HG03025 (cell line): ENCODE results near the gene CYP26C1.

Experiments used
- ATAC-seq: cut with Tn5 transposase; IDR thresholded peaks from one replicate; pipeline ENCODE4 v1.9.1; 2021; ENCODE audit warnings: mild to moderate bottlenecking, moderate library complexity; ENCODE audit not compliant: unreplicated experiment, low FRiP score

Gene CYP26C1

GRCh38 chr10:93063977-93064660, 3.5 kb downstream of the CYP26C1 start:
- no peak for ATAC-seq

- ATAC-seq, result no peak
These were observed 4.5 kb downstream of the CYP26C1 start for GRCh38 chr10:93064874-93065660.

DNA sequence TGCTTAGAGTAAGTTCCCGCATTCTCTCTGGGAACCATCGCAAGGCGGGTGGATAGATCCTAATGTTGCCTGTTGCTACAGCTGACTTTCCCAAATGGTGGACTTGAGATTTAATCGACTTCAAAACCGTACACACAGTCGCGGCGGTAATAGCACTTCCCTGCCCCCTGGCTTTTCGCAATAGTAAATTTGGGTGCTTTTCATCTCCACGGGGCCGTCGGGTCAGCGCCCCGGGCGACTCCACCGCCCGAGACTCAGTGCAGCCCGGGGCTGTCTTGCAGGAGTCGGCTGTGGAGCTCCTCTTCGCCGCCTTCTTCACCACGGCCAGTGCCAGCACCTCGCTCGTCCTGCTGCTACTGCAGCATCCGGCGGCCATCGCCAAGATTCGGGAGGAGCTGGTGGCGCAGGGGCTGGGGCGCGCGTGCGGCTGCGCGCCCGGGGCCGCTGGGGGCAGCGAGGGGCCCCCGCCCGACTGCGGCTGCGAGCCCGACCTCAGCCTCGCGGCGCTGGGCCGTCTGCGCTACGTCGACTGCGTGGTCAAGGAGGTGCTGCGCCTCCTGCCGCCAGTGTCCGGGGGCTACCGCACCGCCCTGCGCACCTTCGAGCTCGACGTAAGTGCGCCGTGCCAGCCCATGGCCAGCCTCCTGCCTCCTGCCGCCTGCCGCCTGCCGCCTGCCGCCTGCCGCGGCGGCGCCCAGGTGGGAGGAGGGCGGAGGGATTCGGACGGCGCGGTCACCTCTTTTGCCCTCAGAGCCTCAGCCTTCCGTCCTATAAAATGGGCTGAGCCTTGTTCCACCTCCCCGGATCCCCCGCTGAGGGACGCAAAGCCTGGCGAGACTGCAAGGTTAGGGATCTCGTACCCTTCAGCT, 5.3 kb downstream of the CYP26C1 start:
- no peak for ATAC-seq

- no peak for ATAC-seq
These were observed 5.9 kb downstream of the CYP26C1 start for GRCh38 chr10:93066544-93066913.

GRCh38 chr10:93067443-93068365, 7.1 kb downstream of the CYP26C1 start:
- no peak for ATAC-seq

DNA sequence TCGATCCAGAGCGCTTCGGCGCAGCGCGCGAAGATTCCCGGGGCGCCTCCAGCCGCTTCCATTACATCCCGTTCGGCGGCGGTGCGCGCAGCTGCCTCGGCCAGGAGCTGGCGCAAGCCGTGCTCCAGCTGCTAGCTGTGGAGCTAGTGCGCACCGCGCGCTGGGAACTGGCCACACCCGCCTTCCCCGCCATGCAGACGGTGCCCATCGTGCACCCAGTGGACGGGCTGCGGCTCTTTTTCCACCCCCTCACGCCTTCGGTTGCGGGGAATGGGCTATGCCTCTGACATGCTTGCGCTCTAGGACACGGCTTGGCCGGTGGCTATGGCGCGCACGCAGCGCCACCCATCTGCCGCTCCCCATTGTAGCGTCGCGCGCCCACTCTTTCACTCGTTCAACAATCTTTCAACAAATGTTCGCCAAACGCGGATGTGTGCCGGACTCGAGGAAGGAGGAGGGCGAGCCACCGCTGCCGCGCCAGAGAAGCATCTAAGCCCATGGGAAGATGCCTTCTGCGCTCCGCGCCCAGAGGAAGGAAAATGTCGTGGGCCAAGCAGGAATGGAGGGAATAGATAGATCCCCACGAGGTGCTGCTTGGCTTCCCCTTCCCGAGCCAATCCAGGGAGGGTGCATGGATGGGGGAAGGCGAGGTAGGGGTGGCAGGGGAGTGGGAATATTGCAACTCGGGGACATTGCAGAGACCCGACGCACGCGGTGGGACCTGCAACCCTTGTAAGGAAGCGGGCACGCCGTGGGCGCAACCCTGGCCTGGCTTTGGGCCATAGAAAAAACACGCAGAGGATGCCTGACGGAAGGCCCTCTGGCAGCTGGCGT, 8.0 kb downstream of the CYP26C1 start:
- no peak for ATAC-seq

DNA sequence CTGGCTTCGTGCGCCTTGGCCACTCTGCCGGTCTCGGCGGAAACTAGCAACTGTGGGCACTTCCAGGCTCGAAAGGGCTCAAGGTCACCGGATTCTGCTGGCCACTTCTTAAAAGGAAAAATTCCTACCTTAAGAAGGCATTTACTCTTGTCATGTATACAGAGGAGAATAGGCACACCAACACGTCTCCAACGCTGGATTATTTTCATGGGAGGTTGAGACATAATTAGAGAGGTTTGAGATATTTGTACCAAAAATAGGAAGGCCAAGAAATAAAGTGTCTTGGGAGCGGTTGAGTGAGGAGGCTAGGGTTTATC, 8.6 kb downstream of the CYP26C1 start:
- no peak for ATAC-seq

GRCh38 chr10:93070378-93071176, 10.0 kb downstream of the CYP26C1 start:
- no peak for ATAC-seq

DNA sequence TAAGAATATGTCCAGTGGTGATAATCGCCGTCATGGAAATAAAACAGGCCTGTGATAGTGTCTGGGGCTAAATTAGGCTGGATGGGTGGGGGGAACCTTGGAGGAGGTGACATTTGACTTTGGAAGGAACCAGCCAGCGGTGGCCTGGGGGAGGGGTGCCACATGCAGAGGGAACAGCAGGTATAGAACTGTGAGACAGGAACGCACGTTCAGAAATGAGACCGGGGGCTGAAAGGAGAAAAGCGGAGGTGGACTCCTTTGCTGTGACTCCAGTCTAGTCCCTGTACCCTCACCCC, 10.5 kb downstream of the CYP26C1 start:
- ATAC-seq, result no peak

DNA sequence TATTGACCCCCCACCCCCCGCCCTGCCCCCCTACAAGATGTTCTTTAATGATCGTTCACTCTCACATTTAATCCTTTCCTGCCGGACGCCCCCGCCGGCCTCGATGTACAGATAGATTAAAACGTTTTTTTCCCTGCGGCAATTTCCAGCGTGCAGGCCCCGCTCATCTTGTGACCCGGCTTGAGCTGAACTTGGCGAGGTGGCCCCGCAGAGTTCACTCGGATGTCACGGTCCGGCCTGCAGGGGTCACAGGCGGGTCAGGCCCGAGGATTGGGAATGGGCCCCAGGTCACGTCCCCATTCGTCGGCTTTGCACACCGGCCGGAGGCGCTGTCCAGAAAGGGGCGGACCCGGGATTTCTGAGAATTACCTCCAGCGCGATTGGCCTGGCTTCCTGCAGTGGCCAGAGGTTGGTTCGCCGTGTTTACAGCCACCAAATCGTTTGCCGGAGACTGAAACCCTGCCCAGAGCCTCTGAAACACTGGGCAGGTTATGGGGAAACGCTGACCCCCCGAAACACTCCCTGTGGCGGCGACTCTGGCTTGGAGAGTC, 11.2 kb downstream of the CYP26C1 start:
- no peak for ATAC-seq

GRCh38 chr10:93072225-93072712, 11.7 kb downstream of the CYP26C1 start:
- ATAC-seq, result no peak

- ATAC-seq, result no peak
These were observed 12.3 kb downstream of the CYP26C1 start for GRCh38 chr10:93072713-93073538.

GRCh38 chr10:93073539-93074146, 13.0 kb downstream of the CYP26C1 start, which contains the start of gene CYP26A1:
Gene CYP26A1 (plus strand): TSS chr10:93073893. CDS start chr10:93073935, 42 bp downstream.
- no peak for ATAC-seq

DNA sequence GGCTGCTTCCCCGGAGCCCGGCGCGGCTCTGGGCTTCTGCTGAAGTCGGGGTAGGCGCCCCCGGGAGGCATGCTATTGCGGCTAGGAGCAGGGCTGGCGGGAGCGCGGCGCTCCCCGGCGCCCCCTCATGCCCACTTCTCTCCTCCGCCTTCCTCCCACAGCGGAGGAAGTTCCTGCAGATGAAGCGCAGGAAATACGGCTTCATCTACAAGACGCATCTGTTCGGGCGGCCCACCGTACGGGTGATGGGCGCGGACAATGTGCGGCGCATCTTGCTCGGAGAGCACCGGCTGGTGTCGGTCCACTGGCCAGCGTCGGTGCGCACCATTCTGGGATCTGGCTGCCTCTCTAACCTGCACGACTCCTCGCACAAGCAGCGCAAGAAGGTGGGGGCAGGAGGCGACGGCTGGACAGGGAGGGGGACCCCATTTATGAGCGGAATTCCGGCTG, 13.6 kb downstream of the CYP26C1 start:
- ATAC-seq, result no peak

- no peak for ATAC-seq
These were observed 14.2 kb downstream of the CYP26C1 start for GRCh38 chr10:93074597-93075368.
